SK-N-SH treated with all-trans-retinoic acid at 6 μM for 48 hours (cell line): ENCODE measurements around the gene EIF2B5.

Experiments
- ARNTL ChIP-seq: fragments of 450-650 bp; formaldehyde crosslinking; IDR thresholded peaks from 2 replicates; pipeline ENCODE4 v1.5.0; 2020; ENCODE audit warnings: low read depth, mild to moderate bottlenecking, moderate library complexity, borderline replicate concordance
- ESRRG ChIP-seq: fragments of 250-450 bp; sonication (Bioruptor Pico); IDR thresholded peaks from 2 replicates; pipeline ENCODE4 v1.6.1; 2021; ENCODE audit warnings: mild to moderate bottlenecking
- GLIS3 ChIP-seq: fragments of 250-450 bp; sonication (Bioruptor Pico); IDR thresholded peaks from 2 replicates; pipeline ENCODE4 v1.5.0; 2020; ENCODE audit warnings: mild to moderate bottlenecking, moderate library complexity
- PATZ1 ChIP-seq: fragments of 250-450 bp; sonication (Bioruptor Pico); IDR thresholded peaks from 2 replicates; pipeline ENCODE4 v1.8.0; 2020; ENCODE audit warnings: mild to moderate bottlenecking, moderate library complexity, borderline replicate concordance
- POU6F1 ChIP-seq: fragments of 250-450 bp; sonication (Bioruptor Pico); IDR thresholded peaks from 2 replicates; pipeline ENCODE4 v1.8.0; 2021; ENCODE audit warnings: low read depth, mild to moderate bottlenecking, moderate library complexity, borderline replicate concordance
- PPARA ChIP-seq: fragments of 250-450 bp; sonication (Bioruptor Pico); IDR thresholded peaks from 2 replicates; pipeline ENCODE4 v1.5.0; 2020; ENCODE audit warnings: mild to moderate bottlenecking, borderline replicate concordance
- SNAI2 ChIP-seq: fragments of 250-450 bp; sonication (Bioruptor Pico); IDR thresholded peaks from 2 replicates; pipeline ENCODE4 v1.5.0; 2020; ENCODE audit warnings: mild to moderate bottlenecking, moderate library complexity
- TCF4 ChIP-seq: fragments of 250-450 bp; sonication (Bioruptor Pico); IDR thresholded peaks from 2 replicates; pipeline ENCODE4 v1.8.0; 2021; ENCODE audit warnings: mild to moderate bottlenecking, moderate library complexity, borderline replicate concordance
- TOX ChIP-seq: fragments of 250-450 bp; sonication (Bioruptor Pico); IDR thresholded peaks from 2 replicates; pipeline ENCODE4 v1.8.0; 2021; ENCODE audit warnings: mild to moderate bottlenecking, moderate library complexity, borderline replicate concordance
- ZC3H10 ChIP-seq: fragments of 250-450 bp; sonication (Bioruptor Pico); IDR thresholded peaks from 2 replicates; pipeline ENCODE4 v1.5.1; 2021; ENCODE audit warnings: mild to moderate bottlenecking, moderate library complexity
- ZFP3 ChIP-seq: fragments of 250-450 bp; sonication (Bioruptor Pico); IDR thresholded peaks from 2 replicates; pipeline ENCODE4 v1.5.0; 2020; ENCODE audit warnings: mild to moderate bottlenecking, moderate library complexity
- ZNF565 ChIP-seq: fragments of 450-650 bp; formaldehyde crosslinking; conservative IDR thresholded peaks from 2 replicates; pipeline ENCODE4 v1.5.0; 2020; ENCODE audit warnings: low read depth, mild to moderate bottlenecking, moderate library complexity

- TF ChIP-seq ZFP3 (CRISPR knock-in tag): no peak
- TF ChIP-seq PATZ1 (CRISPR knock-in tag): no peak
- no peak for TF ChIP-seq SNAI2 (CRISPR knock-in tag)
- no peak for TF ChIP-seq ARNTL (CRISPR knock-in tag)
- TF ChIP-seq GLIS3 (CRISPR knock-in tag): no peak
- TF ChIP-seq TOX (CRISPR knock-in tag): no peak
- no peak for TF ChIP-seq ZNF565 (CRISPR knock-in tag)
- TF ChIP-seq ESRRG (CRISPR knock-in tag): no peak
- TF ChIP-seq PPARA (CRISPR knock-in tag): no peak
- TF ChIP-seq TCF4 (CRISPR knock-in tag): no peak
- no peak for TF ChIP-seq ZC3H10 (CRISPR knock-in tag)
- TF ChIP-seq POU6F1 (CRISPR knock-in tag): no peak
These were observed 57.7 kb downstream of the EIF2B5 start for GRCh38 chr3:184192889-184193288.
